Activated CD4-positive, CD25-positive, alpha-beta regulatory T cell treated with anti-CD3 and anti-CD28 coated beads, Interleukin-2, amount 50 U/mL, for 24 hours (primary cell): ENCODE results near the gene IL1RAPL1.

Source experiments
- ATAC-seq, 2 donors: fragments of 150-1000 bp; cut with Tn5 transposase; one replicate each; pipeline ENCODE4 v1.10.0; 2021; ENCODE audit warnings: mild to moderate bottlenecking in 1 of 2, moderate library complexity in 1 of 2

The IL1RAPL1 gene

GRCh38 chrX:29665532-29665931, 1078.3 kb downstream of the IL1RAPL1 start:
- no peak for ATAC-seq

- no peak for ATAC-seq
Observed at GRCh38 chrX:29666366-29666765, 1079.1 kb downstream of the IL1RAPL1 start.

GRCh38 chrX:29671421-29671820, 1084.2 kb downstream of the IL1RAPL1 start:
- no peak for ATAC-seq

- no peak for ATAC-seq
Observed at GRCh38 chrX:29687687-29688086, 1100.4 kb downstream of the IL1RAPL1 start.

- no peak for ATAC-seq
Observed at GRCh38 chrX:29690061-29690460, 1102.8 kb downstream of the IL1RAPL1 start.

GRCh38 chrX:29691044-29691443, 1103.8 kb downstream of the IL1RAPL1 start:
- ATAC-seq = no peak

GRCh38 chrX:29693912-29694311, 1106.7 kb downstream of the IL1RAPL1 start:
- no peak for ATAC-seq

GRCh38 chrX:29699239-29699638, 1112.0 kb downstream of the IL1RAPL1 start:
- ATAC-seq = no peak

- ATAC-seq = no peak
Observed at GRCh38 chrX:29707088-29707487, 1119.8 kb downstream of the IL1RAPL1 start.

- no peak for ATAC-seq
Observed at GRCh38 chrX:29721152-29721551, 1133.9 kb downstream of the IL1RAPL1 start.

- no peak for ATAC-seq
Observed at GRCh38 chrX:29724316-29724715, 1137.1 kb downstream of the IL1RAPL1 start.

- ATAC-seq = no peak
Observed at GRCh38 chrX:29726811-29727210, 1139.6 kb downstream of the IL1RAPL1 start.

- ATAC-seq = no peak
Observed at GRCh38 chrX:29728639-29729038, 1141.4 kb downstream of the IL1RAPL1 start.

GRCh38 chrX:29744966-29745365, 1157.7 kb downstream of the IL1RAPL1 start:
- no peak for ATAC-seq

- ATAC-seq = no peak
Observed at GRCh38 chrX:29746326-29746725, 1159.1 kb downstream of the IL1RAPL1 start.

GRCh38 chrX:29762006-29762405, 1174.8 kb downstream of the IL1RAPL1 start:
- ATAC-seq = no peak

GRCh38 chrX:29775890-29776289, 1188.6 kb downstream of the IL1RAPL1 start:
- no peak for ATAC-seq

- no peak for ATAC-seq
Observed at GRCh38 chrX:29787656-29788055, 1200.4 kb downstream of the IL1RAPL1 start.

GRCh38 chrX:29788991-29789699, 1201.9 kb downstream of the IL1RAPL1 start:
- ATAC-seq = no peak

GRCh38 chrX:29792335-29792734, 1205.1 kb downstream of the IL1RAPL1 start:
- ATAC-seq = no peak

- no peak for ATAC-seq
Observed at GRCh38 chrX:29797156-29797555, 1209.9 kb downstream of the IL1RAPL1 start.

GRCh38 chrX:29798469-29798868, 1211.2 kb downstream of the IL1RAPL1 start:
- no peak for ATAC-seq

- ATAC-seq = no peak
Observed at GRCh38 chrX:29813174-29813573, 1225.9 kb downstream of the IL1RAPL1 start.

GRCh38 chrX:29824176-29824906, 1237.1 kb downstream of the IL1RAPL1 start:
- ATAC-seq = no peak
